ENCODE measurements around the gene SPCS2.
"Not testable (repeated sequence)": the region's sequence is repeated elsewhere in the genome, so short reads cannot be mapped to it uniquely, and the experiment has no call there.

The SPCS2 gene

GRCh38 chr11:74950374-74950969, 1.4 kb downstream of the SPCS2 start:
- DNase-seq = no peak

GRCh38 chr11:74951226-74951625, 2.2 kb downstream of the SPCS2 start:
- DNase-seq = no peak

- no peak for DNase-seq
These were observed 3.7 kb downstream of the SPCS2 start for GRCh38 chr11:74952752-74953151.

GRCh38 chr11:74953451-74953850, 4.4 kb downstream of the SPCS2 start:
- DNase-seq = no peak

DNA sequence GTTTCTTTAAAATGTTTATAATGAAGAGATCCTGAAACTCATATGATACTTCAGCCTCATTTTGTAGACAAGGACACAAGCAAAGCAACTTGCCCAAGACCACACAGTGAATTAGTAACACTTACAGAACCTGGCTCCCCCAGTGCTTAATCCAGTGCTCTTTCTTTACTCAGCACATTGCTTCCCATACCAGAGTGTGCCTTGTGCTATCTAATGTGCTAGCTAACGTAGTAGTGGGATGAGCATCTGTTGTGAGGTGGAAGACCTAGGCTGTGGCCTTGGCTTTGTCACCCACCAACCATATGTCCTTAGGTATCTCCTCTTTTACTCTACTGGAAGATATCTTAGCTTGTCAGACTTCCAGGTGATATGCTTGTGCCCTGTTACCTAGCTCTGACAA, 5.1 kb downstream of the SPCS2 start:
- DNase-seq = no peak

DNA sequence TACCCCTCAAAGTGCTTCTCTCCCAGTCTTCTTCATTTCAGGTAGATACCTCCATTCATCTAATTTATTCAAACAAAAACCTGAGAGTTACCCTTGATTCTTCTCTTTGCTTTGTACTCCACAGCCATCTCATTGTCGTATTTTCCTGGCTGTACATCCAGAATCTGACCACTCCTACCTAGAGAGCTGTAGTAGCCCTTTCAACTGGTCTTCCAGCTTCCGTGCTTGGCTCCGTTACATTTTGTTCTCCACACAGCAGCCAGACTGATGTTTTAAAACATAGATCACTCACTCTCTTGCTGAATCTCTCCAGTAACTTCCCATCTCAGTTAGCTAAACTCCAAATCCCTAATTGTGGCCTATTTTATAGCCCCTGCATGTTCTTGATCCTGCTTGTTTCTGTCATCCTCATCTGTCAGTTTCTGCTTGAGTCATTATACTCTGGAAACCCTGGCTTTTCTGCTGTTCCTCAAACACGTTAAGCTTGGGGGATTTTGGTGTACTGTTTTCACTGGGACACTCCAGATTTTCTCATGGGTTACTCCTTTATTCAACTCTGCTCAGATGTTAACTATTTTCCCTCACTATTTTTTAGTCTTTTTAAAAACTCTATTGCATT, 7.4 kb downstream of the SPCS2 start:
- no peak for DNase-seq

DNA sequence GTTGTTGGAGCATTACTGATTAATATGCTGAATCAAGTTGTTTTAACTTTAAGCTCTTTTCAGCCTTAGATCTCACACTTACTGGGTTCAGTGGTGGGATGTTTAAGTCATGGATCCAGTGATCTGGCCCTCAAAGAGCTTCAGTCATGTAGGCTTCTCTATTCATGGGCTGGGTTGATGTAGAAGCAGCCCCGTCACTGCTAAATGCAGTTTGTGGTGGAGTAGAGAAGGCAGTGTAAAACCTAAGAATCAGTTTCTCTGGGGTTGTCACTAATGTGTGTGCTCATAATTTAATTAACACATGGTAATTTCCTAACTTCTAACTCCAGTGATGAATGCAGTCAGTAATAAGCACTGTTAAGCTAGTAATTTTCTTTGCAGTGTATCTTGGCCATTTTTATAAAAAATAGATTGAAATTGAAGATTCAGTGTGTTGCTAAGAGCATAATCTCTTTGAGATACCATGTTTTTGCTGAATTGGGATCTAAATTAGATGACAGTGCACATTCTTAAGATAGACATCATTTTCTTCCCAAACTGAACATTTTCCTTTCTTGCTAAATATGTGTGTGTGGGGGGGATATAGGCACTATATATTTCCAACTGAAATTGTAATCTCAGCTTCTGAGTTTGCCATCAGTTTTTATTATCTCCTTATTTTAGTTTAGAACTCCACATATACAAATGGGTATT, 9.0 kb downstream of the SPCS2 start:
- no peak for DNase-seq

GRCh38 chr11:74960128-74960527, 11.1 kb downstream of the SPCS2 start:
- not testable (repeated sequence) for DNase-seq

- no peak for DNase-seq
These were observed 17.6 kb downstream of the SPCS2 start for GRCh38 chr11:74966651-74967050.

DNA sequence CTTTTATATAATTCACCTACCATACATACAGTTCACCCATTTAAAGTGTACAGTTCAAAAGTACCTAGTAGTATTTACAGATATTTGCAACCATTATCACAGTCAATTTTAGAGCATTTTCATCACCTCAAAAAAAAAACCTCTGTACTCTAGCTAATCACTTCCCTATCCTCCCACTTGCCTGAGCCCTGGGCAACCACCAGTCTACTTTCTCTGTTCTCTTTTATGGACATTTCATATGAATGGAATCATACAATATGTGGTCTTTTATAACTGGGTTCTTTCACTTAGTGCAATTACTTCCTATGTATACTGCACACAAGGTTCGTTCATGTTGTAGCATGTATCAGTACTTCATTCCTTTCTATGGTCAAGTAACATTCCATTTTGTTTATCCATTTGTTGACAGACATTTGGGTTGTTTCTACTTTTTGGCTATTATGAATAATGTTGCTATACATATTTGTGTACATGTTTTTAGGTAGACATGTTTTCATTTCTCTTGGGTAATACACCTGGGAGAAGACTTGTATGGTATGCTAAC, 21.9 kb downstream of the SPCS2 start:
- DNase-seq = no peak

- no peak for DNase-seq
These were observed 22.4 kb downstream of the SPCS2 start for GRCh38 chr11:74971424-74971823.

- no peak for DNase-seq
These were observed 29.0 kb downstream of the SPCS2 start for GRCh38 chr11:74978041-74978440.

DNA sequence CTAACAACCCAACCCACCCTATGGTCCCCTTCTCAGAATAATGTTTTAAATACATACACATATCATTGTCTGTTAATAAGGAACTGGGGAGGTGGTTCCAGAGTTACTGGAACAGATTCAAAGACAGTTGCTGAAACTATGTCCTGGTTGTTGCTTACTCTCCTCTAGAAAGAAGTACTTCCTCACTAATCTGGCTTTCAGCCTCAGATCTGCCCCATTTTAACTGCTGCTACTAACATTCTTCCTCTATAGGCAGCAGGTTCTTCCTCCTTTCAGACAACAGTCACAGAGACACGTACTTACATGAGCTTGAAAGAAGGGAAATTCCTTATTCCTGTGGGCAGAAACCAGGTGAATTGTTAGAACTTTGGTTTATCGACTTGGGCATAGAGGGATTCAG, 31.6 kb downstream of the SPCS2 start:
- no peak for DNase-seq

GRCh38 chr11:74981888-74982287, 32.8 kb downstream of the SPCS2 start:
- DNase-seq = no peak

DNA sequence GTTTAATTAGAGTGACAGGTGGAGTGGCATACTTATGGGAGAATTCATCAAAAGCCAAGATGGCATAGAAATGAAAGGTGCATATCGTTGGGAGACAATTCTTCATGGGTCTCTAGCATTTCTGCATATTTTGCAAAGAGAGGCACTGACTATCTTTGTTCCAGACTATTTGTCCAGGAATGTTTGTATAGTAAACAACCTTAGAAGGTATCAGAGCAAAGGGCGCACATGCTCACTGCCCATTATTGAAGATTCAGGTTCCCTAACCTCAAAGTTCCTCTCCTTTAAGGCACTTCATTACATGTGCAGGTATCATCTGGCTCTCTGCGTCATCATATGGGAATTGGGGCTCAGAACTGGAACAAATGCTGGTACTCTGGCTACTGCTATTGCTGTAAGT, 35.0 kb downstream of the SPCS2 start:
- DNase-seq = no peak

DNA sequence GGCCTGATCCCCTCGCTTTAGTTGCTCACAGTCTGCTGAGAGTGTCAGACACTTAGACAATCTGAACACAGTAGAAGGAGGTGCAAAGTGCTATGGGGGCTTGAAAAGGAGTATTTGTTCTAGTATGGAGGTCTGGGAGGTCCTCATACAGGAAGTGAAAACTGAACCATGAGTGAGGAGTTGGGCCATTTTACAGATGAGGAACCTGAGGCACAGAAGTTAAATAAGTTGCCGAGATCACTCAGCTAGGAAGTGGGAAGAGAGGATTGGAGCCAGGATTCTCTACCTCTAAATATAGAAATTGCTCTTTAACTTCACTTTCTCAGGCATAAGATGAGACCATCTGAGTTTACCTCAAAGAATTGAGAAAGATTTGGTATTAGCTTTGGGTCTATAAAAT, 35.7 kb downstream of the SPCS2 start:
- DNase-seq = no peak

GRCh38 chr11:74988541-74989259, 39.6 kb downstream of the SPCS2 start, which contains the start of gene NEU3:
NEU3 (plus strand) TSS chr11:74988933; CDS start chr11:74989061, 128 bp downstream.
- peak; percentile 66 for DNase-seq

- no peak for DNase-seq
These were observed 40.2 kb downstream of the SPCS2 start for GRCh38 chr11:74989260-74989638.

DNA sequence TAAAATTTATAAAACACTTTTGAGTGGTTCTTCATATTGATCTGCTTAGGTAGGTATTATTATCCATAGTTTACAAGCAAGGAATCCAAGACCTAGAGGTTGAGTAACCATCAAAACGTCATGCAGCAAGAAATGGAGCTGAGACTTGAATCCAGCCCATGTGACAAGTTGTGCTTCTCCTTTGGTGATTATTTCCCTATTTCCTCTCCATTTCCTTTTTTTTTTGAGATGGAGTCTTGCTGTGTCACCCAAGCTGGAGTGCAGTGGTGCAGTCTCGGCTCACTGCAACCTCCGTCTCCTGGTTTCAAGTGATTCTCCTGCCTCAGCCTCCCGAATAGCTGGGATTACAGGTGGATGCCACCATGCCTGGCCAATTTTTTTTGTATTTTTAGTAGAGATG, 41.1 kb downstream of the SPCS2 start:
- DNase-seq = not testable (repeated sequence)

DNA sequence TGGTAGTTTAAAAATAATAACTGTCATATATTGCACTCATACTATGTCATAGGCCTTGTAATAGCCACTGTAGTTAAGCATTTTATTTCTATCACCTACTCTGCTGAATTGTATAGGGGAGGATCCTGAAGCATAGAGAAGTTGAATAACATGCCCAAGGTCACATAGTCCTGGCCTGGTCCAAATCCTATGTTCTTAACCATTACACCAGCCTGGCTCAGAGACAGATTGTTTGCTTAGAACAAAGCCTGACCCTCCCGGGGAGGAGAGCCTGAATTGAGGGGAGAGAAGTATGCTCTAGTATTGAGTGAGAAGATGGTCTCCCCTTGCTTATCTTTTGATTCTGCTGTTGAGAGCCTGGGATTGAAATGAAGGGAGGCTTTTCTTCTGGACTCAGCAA, 41.9 kb downstream of the SPCS2 start:
- DNase-seq = no peak

DNA sequence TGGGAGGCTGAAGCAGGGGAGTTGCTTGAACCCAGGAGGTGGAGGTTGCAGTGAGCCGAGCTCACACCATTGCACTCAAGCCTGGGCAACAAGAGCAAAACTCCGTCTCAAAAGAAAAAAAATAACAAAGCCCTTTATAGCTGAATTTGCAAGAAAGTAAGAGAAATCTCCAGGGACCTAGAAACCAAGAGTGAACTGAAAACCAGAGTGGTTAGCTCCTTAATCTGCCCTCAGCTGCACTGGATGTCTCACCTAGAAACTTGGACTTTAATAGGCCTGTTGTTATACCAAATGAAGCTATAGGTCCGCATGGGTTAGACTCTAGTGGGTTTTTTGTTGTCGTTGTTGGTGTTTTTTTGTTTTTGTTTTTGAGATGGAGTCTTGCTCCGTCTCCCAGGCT, 43.8 kb downstream of the SPCS2 start:
- DNase-seq = no peak

DNA sequence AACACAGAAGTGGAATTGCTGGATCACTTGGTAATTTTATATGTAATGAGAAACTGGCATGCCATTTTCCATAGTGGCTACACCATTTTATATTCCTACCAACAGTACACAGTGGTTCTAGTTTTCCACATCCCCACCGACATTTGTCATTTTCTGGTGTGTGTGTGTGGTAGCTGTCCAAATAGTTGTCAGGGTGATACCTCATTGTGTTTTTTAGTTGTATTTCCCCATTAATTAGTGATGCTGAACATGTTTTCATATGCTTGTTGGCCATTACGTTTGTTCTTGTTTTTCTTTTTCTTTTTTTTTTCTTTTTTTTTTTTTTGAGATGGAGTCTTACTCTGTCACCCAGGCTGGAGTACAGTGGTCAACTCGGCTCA, 51.9 kb downstream of the SPCS2 start:
- no peak for DNase-seq

GRCh38 chr11:75001686-75002085, 52.6 kb downstream of the SPCS2 start:
- DNase-seq = no peak

DNA sequence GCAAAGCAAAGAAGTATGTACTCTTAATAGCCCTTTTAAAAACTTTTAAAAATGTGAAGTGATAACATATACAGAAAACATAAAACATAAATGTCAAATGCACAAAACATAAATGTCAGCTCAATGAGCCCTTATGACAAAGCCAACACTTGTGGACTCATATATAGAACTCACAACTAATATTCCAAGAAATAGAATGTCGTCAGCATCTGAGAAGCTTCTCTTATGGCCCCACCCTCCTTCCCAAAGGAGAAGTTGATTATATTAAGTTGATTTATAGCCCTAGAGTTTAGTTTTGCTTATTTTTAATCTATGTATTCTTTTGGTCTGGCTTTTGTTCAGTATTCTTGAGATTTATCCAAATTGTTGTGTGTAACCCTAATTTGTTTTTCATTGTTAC, 53.5 kb downstream of the SPCS2 start:
- no peak for DNase-seq
